Inferior parietal cortex (tissue), 1 donor: Measurements from ENCODE around the gene IER2.

Experiments used
- DNase-seq: peaks from one replicate; pipeline ENCODE4 v3.0.0-alpha.2; 2016; ENCODE audit errors: extremely low spot score

Gene IER2, protein sequence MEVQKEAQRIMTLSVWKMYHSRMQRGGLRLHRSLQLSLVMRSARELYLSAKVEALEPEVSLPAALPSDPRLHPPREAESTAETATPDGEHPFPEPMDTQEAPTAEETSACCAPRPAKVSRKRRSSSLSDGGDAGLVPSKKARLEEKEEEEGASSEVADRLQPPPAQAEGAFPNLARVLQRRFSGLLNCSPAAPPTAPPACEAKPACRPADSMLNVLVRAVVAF

DNA sequence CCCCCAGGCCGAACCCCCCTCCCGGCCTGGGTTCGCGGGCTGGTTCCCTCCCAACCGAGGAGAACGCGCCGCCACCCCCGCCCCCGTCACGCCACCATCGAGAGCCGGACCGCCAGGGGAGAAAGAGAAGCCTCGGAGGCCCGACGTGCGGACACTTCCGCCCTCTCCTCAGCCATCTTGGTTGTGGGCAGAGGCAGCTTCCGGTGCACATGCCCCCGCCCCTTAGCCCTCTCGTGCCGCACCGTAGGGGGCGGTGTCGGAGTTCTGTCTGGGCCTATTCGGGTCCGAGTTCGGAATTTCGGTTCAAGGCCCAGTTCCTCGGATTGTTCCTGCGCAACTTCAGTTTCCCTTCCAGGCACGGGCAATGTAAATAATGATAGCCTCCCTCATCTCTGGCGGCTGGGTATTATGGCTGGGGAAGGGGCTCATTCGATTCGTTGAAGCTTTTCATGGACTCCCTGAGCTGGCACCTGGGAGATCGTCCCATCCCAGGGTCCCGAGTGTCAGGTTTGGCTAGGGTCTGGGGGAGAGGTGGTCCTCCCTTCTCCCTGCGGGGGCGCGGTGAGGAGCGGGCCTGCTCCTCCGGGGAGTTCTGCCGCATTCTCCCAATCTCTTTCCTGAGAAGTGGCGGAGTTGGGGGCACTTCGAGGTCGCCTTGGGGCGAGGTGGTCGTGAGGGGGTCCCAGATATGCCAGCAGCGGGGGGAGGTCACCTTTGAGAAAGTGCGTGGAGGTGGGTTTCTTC is at the start of gene IER2, which contains the start of gene STX10:
Gene IER2, plus strand, starts transcription at position 225 of the 744 bp plus-strand sequence. CDS start 2,776 bp downstream, outside the sequence.
Gene STX10, minus strand, starts transcription at position 189 of the 744 bp plus-strand sequence. CDS start 202 bp downstream, outside the sequence.
- peak; percentile 97 for DNase-seq

DNA sequence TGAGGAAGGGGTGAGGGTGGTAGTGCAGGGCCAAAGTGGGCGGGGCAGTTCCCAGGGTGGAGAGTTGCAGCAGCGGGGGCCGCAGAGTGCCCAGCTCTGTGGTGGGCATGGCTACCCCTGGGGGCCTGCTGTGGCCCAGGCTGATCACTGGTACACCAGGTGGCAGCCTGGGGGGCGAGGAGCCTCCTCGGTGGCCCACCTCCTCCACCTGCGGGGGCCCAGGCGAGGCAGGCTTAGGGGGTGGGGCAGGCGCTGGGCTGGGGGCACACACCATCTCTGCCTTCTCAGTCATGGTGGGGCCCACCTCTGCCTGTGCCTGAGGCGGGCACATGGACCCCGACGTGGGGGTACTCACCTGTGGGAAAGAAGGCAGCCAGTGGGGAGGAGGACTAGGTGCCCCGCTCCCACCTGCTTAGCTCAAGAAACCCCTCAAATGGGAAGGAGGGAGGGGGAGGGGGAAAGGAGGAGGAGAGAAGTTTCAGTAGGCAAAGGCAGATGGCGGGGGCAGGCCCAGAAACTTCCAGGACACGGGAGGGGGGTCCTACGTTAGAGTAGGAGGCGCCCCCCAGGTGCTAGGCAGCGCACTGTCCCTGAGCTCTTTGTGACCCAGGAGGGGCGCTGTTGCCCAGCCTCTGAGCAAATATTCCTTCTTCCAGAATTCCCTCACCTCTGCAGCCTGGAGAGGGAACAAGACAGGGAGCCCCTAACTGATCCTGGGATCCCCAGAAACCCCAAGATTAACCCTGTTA is 49.2 kb upstream of the IER2 start:
- no peak for DNase-seq

DNA sequence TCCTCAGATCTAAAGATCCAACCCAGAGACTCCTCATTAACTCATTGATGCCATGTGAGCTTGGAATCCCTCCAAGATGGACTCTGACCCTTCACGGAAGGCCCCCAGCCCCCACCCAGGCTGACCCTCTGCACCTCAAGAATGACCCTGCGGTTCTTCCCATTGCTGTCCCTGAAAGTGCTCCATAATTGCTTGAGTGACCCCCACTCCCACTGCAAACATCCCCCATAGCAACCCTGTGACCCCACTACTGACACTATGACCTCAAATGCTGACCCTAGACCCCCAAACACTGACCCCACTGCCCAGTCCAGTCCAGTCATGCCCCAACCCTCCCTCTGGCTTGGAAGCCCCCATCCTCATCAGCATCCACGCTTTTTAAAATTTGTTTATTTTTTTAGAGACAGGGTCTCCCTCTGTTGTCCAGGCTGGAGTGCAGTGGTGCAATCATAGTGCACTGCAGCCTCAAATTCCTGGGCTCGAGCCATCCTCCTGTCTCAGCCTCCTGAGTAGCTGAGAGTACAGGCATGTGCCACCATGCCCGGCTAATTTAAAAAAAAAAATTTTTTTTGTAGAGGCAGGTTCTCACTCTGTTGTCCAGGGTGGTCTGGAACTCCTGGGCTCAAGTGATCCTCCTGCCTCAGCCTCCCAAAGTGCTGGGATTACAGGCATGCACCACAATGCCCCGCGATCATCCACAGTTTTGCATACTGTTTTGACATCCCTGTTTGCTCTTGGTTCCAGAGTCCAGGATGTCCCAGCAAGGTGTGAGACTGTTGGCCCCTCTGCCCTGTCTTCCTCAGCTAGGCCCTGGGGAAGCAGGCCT is 48.4 kb upstream of the IER2 start:
- no peak for DNase-seq

DNA sequence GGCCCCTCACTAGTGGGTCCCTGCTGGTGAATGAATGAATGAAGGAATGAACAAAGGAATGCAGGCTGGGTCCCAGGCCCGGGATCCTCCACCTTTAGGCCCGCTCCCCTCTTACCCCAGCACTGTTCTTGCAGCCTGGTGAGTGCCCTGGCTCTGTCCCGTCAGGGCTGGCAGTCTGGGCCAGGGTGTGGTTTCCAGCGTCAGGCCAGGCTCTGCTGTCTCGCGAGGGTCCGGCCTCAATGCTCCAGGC is 47.9 kb upstream of the IER2 start:
- no peak for DNase-seq

DNA sequence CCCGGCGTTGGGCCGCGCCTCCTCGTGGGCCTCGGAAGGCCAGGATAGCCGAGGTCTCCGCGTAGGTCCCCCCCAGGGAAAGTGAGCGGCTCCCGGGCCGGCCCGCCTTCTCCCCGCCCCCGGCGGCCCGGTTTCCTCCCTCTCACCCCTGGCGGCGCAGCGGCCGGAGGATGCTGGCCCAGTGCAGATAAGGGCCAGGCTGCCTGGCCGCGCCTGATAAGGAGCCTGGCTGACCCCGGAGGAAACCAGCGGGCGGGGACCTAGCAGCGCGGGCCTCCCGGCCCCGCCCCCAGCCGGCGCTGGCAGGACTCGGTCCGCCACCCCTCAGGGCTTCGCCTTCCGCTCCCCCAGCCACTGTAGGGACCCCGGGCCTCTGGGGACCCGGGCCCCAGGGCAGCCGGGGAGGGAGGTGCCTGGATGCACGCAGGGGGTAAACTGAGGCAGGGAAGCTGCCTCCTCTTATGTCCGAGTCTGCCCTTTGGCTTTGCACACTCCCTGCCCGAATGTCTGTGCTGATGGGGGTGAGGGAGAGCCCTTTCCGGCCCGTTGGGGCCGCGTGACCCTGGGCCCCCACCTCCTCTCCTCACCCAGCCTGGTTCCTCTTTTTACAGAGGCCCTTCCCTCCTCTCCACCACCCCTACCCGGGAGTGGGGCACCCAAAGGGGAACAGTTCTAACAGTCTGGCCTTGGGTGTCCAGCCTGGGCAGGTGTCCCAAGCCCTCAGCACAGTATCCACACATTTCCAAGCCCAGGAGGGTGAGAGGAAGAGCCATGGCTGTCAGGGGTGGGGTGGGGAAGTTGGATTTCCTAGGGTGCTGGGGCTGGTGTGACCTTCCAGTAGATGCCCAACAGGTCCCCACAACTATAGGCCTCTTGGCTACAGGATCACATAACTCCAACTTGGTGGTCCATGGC is 47.3 kb upstream of the IER2 start, which contains the start of gene LYL1:
Gene LYL1, minus strand, starts transcription at position 193 of the 915 bp plus-strand sequence. CDS start 1,687 bp downstream, outside the sequence.
- DNase-seq = no peak

DNA sequence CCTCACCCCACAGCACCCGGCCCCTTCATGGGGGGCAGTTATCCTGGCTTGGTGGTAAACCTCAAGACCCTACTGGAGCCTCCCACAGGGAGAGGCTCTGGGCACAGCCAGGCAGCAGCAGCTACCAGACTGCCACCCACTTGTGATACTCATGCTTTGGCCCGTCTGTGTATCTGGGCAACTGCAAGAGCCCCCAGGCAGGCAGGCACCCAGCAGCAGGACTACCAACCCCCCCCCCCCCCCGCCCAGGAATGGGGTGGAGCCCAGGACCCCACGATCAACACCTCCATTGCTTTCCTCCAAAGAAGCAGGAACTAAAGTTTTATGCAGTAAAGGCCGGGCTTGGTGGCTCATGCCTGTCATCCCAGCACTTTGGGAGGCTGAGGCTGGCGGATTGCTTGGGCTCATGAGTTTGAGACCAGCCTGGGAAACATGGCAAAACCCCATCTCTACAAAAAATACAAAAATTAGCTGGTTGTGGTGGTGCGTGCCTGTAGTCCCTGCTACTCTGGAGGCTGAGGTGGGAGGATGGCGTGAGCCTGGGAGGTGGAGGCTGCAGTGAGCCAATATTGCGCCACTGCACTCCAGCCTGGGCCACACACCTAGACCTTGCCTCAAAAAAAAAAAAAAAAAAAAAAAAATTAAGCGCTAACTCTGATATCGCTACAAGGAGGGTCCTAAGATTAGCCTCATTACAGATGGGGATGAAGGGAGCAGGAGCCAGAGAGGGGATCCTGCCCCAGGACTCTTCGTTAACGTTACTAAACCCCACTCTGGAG is 46.4 kb upstream of the IER2 start:
- no peak for DNase-seq

DNA sequence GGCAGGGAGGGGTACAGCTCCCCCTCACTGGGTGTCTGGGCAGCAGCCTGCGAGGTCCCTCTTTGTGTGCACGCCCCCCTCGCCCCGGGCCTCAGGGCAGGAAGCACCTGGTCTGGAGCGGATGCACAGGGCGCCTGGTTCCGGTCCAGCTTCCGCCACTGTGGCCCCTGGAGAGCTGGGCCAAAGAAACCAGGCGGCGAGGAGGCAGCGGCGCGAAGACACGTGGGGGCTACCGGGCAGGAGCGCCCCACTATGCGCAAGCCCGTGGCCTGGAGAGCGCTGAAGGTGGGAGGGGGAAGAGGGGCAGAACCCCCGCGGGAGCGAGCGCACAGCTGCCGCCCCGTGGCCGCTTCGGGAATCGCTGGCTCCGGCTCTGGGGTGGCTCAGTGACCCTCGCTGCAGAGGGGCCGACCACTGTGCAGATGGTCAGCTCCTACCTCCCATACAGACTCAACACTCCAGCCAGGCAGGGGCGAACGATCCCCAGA is 45.8 kb upstream of the IER2 start:
- no peak for DNase-seq

DNA sequence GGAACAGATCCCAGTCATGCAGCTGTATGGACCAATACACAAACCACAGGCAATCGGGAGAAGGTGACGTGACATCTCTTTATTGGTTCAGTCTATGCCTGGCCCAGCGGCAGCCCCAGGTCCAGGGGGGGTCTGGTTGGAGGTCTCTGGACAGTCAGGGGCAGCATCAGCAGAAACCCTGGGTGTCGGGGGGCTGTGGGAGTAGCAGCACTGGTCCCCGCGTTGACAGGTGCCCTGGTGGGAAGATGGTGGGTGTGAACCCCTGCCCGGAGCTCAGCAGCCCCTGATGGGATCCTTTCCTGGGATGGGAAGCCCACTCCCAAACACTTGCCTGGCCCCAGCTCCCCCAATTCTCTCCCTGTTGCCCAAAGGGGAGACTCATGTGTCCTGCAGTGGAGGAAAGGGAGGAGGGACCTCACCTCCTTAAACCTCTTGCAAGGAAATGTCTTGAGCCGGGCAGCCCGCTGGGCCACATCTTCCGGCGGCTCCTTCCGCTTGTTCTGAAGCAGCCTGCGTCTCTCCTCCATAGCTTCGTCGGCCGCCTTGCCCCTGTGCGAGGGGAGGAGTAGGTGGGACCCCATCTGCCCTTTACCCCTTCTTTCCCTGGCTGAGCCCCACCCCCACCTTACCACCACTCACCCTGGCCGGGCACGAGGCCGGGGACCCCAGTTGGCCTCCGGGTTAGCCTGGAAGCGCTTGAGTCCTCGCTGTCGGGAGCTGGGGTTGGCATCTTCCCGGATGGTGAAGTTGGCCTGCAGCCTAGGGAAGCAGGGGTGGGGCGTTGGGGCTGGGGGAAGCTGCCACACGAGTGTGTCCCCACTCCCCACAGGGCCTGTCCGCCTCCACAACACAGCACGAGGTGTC is 45.1 kb upstream of the IER2 start:
- DNase-seq = no peak

DNA sequence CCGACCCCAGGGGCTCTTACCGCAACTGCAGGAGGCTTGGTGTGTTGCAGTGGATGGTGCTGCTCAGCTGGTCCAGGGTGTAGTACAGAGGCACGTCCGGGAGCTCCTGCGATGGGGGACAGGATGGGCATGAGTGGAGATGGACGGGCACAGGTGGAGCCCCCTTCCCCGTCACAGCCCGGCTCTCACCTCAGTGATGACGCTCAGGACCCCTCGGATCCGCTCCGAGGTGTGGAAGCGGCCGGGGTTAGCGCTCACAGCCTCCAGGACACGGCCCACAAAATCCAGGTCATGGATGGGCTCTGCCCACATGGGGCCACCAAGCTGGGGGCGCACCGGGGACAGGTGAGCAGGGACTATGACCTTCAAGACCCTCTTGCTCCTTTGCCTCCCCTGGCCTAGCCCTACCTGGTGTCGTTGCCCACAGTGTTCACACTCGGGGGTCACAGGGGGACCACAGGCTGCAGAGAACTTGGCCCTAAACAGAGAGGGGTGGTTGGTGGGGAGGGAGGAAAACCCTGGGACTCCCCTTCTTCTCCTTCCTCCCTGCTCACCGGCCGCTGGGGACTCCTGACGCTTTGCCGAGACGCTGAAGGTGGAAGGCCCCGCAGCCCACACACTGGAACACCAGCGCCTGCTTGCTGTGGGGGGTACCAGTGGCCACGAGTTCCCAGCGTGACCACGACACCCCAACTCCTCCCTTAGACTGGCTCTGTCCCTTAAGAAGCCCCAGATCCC is 40.7 kb upstream of the IER2 start:
- DNase-seq = no peak

DNA sequence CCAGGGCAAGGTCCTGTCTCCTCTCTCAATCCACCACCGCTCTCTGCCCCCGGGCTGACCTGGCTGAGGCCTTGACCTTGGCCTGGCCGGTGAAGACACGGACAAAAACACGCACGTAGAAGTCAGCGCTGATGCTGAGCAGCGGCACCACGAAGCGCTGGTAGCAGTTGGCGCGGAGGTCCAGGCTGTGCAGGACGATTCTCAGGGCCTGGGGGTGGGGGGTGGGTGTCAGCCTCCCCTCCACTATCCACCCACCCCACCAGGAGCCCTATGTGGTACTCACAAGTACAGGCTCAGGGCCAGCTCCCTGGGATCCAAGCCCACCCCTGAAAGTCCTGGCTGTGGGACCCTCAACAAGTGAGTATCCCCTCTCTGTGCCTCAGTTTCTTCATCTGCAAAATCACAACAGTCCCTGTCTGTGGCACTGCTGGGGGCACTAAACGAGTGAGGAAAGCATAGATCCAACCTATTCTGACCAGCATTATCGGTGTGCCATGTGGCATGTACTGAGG is 40.1 kb upstream of the IER2 start:
- no peak for DNase-seq

DNA sequence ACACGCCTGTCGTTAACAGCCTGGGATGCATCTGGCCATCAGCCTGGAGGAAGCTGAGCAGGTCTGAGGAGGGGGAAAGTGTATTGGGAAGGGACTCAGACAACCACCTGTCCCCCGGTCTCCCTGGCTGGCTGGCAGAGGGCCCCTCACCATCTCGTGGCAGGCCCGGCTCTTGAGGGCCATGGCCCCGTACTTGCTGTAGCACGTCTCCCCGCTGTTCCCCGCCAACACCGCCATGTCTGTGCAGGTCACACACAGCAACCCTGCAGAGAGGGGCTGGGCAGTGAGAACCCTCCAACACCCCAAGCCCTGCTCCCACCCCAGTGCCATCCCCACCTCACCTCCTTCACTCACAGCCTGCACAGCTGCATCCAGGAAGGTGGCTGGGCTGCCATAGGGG is 37.7 kb upstream of the IER2 start:
- DNase-seq = no peak

DNA sequence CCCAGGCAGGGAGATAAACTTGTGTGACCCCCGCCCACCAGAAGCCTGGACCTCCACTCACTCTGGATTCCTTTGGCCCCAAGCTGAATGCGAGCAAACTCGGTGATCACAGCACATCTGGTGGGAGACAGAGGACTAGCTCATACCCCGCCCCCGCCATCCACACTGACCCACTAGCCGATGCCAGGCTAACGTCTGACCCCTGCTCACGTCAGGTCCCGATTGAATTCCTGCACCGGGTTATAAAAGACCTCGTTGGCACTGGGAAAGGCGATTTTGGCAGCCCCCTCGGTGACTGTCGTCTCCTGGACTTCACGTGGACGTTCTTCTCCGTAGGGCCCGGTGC is 34.3 kb upstream of the IER2 start:
- DNase-seq = no peak

DNA sequence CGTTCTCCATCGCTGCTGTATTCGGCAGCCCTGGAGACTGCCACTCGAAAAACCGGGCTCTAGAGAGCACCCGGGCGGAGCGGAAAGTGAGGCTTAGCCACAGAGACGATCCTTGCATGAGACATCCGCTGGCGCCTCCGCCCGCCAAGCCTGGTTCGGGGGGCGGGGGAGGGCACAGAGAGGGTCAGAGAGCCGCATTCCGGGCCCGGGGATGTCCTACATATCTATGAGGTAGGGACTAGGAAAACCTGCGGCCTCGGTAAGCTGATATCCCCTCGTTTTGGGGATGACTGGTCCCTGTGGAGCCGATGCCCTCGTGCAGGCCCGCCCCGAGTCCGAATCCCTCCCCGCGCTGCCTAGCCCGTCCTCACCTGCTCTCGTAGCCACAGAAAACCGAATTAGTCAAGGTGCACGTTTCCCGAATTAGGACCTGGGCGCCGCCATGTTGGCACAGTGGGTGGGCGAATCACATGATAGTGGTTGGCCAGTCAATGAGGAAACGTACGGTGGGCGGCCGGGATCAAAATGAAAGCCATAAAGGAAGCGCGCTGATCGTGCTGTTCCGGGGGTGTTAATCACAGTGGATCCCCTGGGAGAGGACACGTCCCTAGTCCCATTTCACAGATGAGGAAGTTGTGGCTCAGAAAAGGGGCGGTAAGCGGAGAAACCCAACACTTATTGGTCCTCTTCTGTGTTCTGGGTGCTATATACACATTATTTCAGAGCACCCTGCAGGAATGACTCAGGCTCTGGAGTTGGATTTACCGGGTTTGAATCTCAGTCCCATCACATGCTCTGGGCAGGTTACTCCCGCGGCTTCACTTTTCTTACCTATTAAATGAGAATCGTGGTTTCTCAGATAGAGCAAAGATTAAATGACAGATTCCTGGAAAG is 33.7 kb upstream of the IER2 start, which contains the start of gene TRMT1:
Gene TRMT1, minus strand, starts transcription at position 459 of the 894 bp plus-strand sequence. Its CDS starts 341 bp downstream, at position 118.
- peak; percentile 93 for DNase-seq

DNA sequence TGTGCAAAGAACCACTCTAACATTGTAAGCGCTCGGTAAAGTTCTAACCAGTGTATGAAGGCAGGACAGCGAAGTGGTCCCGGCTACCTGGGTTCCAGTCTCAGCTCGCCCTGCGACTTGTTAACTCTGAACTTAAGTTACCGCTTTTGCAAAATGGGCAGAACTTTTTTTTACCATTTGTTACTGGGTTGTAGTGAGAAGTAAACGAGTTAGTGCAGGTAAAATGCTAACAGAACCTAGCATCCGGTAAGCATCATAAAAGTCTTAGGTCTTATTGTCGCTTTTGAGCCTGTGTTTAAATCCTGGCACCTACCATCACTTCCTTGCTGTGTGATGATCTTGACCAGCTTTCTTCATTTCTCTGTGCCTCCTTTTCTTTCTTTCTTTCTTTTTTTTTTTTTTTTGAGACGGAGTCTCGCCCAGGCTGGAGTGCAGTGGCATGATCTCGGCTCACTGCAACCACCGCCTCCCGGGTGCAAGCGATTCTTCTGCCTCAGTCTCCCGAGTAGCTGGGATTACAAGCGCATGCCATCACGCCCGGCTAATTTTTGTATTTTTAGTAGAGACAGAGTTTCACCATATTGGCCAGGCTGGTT is 32.9 kb upstream of the IER2 start:
- DNase-seq = no peak

DNA sequence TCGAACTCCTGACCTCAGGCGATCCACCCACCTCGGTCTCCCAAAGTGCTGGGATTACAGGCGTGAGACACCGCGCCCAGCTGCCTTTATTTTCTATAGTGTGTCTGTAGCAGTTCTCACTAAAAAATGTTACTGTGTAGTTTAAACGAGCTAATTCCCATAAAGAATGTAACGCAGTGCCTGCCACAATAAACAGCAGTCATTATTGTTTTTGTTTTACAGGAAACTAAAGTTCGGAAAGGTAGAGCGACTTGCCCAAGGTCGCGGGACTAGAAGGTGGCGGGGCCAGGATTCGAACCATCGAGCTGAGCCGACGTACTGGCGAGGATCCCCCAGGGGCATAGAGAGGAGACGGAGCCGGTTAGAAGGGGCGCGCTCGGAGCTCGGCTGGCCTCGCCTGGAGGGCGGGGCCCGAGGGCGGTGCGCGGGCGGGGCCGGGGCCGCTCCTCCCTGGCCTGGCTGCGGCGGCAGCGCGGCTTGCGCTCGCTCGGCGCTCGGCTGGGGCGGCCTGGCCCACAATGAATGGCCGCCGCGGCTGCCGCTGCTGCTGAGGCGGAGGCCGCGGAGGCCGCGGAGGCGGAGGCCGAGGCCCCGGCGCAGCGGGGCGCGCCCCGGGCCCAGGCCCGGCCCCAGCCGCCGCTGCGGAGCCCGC is 32.3 kb upstream of the IER2 start, which contains the start of gene NACC1:
Gene NACC1, plus strand, starts transcription at position 493 of the 652 bp plus-strand sequence. CDS start 16,944 bp downstream, outside the sequence.
- peak; percentile 86 for DNase-seq
